ENCODE data around the gene MAML1.
"Not testable (repeated sequence)": the region's sequence is repeated elsewhere in the genome, so short reads cannot be mapped to it uniquely, and the experiment has no call there.

The MAML1 gene

DNA sequence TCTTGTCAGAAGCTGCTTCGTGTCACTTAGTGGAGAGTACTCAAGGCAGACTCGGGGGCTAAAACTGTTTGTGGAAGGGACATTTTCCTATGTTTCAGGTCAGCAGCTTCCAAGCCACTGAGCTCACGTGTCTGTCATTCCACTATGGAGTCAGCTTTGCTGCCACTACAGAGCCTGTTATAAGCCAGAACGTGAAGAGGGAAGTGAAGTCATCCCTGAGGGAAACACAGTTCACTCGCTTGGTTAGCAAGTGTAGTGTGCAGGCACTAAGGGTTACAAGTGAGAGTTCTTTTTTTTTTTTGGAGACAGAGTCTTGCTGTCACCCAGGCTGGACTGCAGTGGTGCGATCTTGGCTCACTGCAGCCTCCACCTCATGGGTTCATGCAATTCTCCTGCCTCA lies 36.6 kb downstream of the MAML1 start:
- peak; percentile 77 to 91 (median 83) for DNase-seq

DNA sequence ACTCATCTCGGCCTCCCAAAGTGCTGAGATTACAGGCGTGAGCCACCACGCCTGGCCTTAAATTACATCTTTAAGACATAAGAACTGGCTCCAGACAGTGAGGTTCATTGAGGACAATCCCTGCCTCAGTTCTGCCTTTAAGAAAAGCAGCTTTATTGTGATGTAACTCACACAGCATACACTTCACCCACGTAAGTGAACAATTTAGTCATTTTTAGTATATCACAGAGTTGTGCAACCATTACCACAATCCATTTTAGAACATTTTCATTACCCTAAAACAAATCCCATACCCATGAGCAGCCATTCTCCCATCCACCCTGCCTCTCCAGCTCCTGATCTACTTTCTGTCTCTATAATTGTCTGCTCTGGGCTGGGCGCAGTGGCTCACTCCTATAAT lies 37.2 kb downstream of the MAML1 start:
- DNase-seq: peak in 3 of 4 experiments; percentile 40 to 81 (median 74)

DNA sequence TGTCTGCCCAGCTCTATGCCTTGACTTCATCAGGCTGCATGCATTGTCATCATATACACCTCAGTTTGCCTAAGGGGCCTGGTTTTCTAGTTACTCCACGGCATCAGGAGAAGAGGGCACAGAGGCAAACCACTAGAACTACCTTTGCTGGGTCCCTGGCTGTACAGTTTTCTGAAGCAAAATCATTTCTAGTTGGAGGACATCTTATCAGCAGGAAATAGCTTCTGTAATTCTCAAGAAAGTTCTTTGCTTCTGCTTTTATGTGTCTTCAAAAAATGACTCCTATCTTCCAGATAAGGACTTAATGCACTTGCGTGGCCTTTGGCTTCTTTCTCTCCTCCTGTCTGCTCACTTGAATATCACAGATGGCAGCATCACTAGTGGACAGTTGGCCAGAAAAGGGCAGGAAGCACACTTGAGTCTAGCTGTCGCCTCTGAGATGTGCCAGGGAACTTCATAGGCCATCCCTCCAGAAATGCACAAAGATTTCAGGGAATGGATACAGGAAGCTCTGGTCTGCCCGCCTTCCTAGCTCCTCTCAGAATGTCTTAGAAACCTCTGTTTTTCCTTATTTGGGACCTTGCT lies 38.8 kb downstream of the MAML1 start:
- no peak for DNase-seq

DNA sequence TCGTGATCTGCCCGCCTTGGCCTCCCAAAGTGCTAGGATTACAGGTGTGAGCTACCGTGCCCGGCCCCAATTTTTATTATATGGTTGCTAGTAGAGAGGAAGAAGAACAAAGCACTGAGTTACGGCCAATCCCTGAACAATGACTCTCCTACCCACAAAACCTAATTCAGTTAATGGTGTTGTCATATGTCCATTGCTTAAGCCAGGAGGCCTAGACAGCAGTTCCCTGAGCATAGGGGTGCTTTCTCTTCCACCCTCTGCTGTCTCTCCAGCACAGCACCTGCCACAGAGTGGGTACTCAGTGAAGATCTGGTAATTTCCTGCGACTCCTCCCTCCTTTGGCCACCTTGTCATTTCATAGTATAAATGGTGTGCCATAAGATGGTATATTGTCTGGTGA lies 39.7 kb downstream of the MAML1 start:
- peak in 1 of 4 experiments; percentile 28 for DNase-seq

DNA sequence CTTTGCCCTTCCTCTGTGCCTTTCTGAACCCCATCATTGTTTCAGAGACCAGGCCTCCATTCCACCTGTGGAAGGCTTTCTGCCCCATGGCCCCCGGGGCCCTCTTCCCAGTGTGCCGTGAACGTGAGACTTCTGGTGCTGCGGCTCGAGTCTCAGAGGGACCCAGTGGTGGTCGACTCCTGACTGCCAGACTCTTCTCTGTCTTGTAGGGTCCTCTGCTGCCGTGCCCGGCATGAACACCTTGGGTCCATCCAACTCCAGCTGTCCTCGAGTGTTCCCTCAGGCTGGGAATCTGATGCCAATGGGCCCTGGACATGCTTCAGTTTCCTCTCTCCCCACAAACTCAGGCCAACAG lies 41.0 kb downstream of the MAML1 start:
- no peak for DNase-seq

DNA sequence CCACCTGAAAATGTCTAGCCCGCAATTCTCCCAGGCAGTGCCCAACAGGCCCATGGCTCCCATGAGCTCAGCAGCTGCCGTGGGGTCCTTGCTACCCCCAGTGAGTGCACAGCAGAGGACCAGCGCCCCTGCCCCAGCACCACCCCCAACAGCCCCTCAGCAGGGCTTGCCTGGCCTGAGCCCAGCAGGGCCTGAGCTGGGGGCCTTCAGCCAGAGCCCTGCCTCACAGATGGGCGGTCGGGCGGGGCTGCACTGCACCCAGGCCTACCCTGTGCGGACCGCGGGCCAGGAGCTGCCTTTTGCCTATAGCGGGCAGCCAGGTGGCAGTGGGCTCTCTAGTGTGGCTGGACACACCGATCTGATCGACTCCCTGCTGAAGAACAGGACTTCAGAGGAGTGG lies 41.8 kb downstream of the MAML1 start:
- DNase-seq: no peak

DNA sequence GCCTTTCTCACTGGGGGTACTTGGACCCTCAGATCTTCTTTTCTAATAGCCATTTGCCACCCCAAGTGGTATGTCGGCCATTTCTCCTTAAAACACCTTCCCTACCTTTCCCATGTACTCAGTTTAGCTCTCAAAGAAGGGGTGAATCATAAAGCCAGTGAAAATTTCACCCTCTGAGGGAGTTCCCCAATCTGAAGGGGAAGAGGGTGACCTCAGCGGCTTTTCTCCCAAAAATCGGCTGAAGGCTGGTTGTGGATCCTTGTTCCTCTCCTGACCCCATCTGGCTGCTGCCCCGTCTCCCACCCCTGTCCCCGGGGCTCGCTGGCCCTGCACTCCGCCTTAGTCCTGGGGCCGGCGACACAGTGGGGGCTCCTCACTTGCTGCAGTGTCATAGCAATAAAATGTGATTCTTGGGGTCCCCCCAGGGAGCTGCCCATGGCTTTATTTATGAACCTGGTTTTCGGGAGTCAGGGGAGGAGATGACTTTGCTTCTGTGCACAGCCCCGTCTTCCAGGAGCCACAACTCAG lies 43.9 kb downstream of the MAML1 start:
- peak; percentile 60 to 78 (median 76) for DNase-seq

DNA sequence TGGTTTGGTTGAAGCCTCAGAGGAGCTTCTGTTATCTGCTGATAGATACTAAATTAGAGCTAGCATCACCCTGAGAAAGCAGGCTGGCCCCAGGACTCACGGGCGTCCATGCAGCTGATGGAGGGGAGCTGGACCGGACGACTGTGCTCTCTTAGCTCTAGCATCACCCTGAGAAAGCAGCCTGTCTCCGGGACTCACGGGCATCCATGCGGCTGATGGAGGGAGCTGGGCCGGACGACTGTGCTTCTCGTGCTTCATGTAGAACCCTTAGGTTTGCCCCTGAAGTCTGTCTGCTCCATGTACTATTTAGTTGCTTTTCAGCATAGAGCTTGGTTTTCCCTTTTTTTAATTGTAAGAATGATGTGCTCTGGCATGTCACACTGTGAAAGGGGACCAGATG lies 44.8 kb downstream of the MAML1 start:
- no peak for DNase-seq

DNA sequence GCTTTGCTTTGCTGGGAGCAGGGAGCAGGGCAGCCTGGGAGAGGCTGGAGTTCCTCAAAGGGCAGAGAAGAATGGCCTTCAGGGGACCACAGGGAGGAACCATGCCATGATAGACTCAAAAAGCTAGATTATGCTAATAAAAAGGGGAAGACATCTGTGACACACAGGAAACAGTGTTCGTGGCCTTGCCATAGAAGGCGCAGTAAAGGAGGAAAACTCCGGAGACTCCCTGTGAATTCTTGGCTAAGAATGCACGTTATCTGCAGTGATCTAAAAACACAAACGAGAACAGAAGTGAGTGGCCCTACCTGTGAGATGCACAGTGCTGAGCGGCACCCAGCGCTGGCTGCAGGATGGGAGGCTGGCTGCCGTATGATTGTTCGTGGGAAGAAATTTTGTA lies 45.3 kb downstream of the MAML1 start:
- peak; percentile 56 to 80 (median 76) for DNase-seq

DNA sequence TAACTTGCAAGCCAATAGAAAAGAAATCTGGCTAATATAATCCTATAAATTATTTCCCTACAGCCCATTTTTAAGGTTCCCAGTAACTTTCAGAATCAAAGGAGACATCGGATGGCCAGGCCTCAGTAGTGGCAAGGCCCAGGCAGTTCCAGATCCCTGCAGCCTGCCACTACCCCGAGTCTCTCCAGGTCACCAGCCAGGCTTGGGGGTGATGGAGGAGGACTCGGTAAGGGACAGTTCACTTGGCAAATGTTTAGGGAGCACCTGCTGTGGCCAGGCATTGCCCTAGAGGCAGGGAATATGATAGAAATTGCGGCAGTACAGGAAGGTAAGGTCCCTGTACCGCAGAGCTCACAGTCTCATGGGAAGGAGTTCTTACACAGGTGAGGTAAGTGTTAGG lies 46.0 kb downstream of the MAML1 start:
- DNase-seq: no peak

DNA sequence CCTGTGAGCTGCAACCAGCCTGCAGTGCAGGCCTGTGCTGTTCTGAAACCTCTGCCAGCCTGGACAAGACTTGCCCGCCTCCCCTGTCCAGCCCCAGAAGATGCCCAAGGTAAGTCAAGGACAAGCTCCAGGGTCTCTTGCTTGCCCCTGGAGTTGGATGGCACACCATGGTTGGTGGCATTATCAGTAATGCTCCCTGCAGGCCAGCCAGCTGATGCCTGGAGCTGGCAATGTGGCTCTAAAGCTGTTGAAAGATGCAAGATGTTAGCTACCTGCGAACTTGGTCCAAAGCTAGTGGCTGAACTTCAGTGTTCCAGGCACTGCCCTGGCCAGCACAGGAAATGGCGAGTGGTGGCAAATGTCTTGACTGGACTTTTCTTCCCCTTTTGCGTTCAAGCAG lies 47.2 kb downstream of the MAML1 start:
- no peak for DNase-seq

DNA sequence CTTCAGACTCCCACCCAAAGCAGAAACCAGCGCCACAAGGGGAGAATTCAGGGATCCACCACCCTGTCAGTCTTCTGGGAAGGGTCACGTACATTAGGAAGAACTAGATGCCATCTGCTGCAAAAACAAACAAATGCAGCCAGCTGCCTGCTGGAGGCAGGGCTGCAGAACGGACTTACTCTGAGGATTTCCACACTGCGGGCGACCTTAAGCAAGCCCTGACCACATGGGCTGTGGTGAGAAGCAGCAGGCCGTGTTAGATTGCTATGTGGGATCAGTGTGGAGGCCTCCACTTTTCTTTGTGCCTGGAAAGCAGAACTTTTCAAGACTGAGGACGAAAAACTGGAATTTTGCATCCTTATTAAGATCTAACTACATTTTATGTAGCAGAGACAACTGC lies 47.7 kb downstream of the MAML1 start:
- DNase-seq: peak; percentile 81 to 91 (median 90)

DNA sequence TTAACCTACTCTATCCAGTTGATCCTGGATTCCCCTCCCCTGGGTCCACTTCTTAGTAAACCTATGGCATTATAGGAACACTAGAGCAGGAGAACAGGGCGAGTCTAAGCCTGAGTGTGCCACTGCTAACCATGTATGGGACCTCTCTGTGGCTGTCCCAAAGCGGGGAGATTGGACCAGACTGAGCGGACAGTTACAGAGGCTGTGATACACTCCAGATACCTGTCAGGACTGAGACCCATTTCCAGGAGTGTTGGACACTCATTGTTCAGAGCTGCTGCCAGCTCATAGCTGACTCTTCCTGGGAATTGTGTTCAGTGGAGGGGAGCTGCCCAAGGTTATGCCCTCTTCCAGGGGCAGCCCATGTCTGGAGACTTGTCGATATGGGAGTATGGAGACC lies 49.2 kb downstream of the MAML1 start:
- no peak for DNase-seq

DNA sequence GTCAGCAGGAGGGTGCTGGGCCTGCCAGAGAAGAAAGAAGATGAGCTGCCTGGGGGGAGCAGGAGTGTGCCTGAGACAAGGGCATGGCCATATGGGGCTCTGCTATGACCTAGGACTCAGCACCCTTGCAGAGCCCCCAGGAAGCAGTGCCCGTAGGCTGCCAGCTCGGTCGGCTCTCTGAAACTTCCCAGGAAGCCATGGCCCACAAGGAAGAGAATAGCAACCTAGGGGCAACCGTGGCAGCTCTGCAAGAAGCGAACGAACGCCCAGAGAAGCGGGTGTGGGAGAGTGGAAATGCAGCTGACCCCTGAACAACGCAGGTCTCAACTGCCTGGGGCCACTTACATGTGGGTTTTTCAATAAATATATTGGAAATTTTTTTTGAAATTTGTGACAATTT lies 50.5 kb downstream of the MAML1 start:
- DNase-seq: no peak

DNA sequence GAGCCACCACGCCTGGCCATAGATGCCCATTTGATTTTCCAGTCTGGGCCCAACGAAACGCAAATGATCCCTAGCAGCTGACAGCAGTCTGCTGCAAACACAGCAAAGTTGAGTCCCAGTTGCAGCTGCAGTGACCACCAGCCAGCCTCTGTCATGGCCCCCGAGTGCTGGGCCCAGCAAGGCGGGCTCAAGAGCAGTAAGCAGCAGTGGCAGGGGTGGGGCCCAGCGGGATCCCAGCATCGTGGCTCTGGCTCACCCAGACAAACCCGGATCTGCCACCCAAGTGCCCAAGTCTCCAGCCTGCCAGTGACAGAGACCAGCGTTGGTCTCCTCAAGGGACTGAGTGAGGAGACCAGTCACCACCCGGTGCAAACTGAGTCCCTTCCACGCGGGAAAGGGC lies 54.2 kb downstream of the MAML1 start:
- DNase-seq: no peak

DNA sequence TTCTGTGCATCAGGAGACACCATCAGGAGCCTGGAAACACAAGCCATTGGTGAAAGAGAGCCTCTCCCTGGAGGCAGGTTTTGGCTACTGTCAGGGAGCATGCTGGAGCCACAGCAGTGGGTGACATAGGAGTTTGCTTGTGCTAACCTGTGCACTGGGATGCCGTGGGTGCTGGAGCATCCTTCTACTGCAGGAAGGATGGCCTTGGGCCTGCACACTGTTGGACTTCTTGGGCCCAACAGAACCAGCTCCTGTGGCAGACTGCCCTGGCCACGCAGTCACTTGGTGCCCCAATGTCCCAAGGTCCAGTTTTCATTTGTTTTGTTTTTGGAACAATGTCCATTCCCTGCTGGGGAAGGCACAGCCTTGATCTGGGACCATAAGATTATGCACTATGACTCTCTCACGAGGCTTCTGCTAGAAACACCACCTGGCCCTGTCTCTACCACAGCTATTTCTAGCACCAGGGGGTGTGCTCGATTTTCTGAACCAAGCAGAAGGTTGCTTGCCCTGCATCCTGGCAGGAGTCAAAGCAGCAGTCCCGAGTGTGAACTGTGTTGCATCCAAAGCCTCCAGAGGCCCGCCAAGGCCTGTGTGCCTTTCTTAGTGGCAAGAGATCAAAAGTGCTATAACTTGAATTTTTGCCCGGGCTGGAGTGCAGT lies 55.7 kb downstream of the MAML1 start:
- no peak for DNase-seq

DNA sequence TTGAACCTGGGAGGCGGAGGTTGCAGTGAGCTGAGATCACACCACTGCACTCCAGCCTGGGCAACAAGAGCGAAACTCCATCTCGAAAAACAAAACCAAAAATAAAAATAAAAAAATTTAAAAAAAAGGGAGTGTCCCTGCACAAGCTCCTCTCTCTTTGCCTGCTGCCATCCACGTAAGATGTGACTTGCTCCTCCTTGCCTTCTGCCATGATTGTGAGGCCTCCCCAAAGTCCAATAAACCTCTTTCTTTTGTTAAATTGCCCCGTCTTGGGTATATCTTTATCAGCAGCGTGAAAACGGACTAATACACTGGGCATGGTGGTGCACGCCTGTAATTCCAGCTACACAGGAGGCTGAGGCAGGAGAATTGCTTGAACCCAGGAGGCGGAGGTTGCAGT lies 56.7 kb downstream of the MAML1 start:
- DNase-seq: not testable (repeated sequence)

DNA sequence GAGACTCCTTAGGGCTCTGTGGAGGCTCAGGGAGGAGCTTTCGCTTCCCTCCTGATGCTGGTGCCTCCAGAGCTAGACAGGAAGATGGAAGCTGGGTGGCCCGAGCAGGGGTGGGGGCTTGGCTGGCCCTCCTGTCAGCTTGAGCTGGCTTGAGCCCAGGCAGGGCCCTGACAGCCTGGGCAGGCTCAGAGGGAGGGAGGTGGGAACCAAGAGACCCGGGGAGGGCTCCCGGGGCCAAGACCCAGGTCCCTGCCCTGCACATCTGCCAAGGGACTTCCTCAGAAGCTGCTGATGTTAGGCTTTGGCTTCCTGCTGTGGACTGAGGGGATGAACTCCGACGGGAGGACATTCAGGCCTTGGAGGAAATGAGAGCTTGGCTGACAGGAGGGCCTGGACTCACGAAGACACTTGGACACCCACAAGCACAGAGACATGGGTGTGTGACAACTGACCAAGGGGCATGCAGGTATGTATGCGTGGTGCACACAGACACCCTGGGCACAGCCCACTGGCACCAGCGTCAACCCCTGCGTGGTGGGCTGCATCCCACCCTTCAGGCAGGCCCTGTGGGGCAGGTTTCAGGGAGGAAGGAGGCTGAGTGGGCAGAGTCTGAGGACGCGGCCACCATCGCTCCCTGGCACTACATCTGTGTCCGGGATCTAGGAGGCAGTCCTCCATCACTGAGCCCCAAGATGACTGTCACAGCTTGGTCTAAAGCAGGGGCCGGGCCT lies 59.4 kb downstream of the MAML1 start:
- peak; percentile 44 to 67 (median 64) for DNase-seq

DNA sequence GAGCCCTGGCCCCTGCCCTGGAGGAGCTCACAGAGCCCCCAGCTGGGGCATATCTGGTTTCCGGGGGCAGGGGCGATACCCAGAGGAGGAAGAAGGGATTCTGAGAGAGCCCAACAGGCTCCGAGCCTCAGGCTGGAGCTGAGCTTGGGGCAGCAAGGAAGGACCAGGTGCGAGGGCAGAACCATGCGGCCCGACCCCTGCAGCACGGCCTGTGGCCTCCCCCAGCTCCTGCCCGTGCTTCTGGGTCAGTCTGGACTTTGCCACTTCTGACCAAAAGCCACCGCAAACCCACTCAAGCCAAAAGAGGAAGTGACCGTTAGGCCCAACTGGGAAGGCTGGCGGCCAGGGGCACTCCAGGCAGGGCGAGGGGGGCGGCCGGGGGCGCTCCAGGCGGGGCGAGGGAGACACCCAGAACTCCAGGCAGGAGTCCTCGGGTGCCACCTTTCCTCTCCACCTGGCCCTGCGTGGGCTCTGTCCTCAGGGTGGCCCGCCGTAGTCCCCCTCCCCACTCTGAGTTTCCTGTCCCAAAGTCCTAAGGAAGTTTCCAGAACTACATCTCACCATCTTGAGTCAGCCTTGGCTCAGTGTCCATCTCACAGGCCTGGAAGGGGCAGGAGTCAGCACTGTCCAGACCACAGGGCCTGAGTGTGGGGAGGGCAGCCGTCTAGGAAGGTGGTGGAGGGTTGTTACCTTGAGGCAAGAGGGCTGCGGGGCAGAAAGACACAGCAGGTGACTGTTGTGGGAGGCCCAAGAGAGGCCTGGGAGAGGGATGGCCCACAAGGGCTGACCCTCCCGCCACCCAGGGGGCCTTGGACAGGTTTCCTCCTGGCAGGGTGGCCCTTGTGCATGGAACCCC lies 60.2 kb downstream of the MAML1 start:
- peak; percentile 65 to 80 (median 76) for DNase-seq

DNA sequence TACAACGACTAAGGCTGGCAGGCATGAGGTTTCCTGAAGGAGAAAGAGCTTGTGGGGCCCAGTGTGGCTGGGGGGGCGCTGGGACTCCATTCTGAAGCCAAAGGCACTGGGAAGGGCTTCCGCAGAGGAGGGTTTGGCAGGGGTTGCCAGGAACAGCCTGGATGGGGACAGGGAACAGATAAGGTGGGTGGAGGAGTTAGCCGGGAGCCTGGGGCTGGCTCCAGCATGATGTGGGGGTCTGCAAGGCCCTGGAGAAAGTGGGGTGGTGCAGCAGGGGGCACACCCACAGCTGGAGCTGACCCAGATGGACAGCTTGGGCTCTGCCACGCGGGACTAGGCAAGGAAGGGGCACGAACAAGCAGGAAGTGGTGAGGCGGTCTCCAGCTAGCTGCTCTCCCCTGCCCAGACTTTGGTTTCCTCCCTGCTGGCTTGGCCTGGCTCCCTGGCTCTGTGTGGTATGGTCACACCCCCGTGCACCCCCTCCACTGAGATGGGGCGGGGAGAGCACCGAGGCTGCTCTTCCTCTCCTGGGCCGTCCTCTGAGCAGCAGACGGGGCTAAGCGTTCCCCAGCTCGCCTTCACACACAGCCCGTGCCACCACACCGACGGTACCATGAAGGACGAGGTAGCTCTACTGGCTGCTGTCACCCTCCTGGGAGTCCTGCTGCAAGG lies 61.0 kb downstream of the MAML1 start, which contains the start of gene LTC4S:
TSS of gene LTC4S (plus strand) at position 519 of the 672 bp plus-strand sequence. CDS start at position 614, 95 bp downstream.
- DNase-seq: peak; percentile 71 to 89 (median 88)

DNA sequence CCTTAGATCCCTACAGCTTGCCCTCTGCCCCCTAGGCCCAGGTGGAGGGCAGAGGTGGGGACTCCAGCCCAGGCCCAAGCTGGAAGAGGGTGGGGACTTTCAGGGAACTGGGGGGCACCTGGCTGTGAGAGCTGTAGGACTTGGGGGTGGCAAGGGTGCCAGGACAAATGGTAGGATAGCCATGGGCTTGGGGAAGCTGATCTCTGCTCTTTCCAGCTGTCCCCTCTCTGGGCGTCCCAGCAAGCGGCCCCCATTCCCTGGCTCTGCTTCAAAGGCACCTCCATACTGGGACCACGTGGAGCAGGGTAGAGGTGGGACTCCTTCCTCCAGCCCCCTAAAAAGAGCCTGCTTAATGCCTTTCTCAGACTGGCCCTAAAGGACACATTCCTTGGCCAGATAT lies 61.5 kb downstream of the MAML1 start:
- no peak for DNase-seq

DNA sequence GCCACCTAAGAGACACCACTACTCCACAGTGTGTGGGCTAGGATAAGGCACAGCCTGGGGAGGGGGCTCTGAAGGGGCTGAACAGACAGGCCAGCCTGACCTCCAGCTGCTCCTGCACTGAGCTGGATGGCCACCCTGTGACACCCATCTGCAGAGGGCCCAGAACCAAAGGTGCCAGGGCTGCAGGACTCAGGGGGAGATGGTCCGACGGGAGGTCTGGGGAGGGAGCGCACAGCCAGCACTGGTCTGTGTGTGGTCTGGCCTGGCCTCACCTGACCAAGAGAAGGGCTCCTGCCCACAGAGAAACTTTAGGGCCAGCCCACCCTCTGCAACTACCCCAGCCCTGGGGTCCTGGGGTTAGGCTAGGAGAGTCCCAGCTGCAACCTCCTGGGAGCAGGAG lies 62.0 kb downstream of the MAML1 start:
- no peak for DNase-seq
